Renal cortical epithelial cell (primary cell): ENCODE results near the gene ZNF768. TPM values are rescaled to one million over a fixed set of nuclear protein-coding genes. Genes with fewer than 3 reads are reported as not detected.
A peak's percentile ranks its signal among the peaks of the same experiment; 100 is the strongest.
"Not testable (repeated sequence)": the region's sequence is repeated elsewhere in the genome, so short reads cannot be mapped to it uniquely, and the experiment has no call there.

Source experiments
- DNase-seq: peaks from one replicate; pipeline ENCODE4 v3.0.0-alpha.2; 2011; ENCODE audit warnings: low read depth
- total RNA-seq: library from RNA; depleted of rRNA; stranded (reverse); fragments of >200 nt; gene quantifications from 2 replicates; pipeline ENCODE4 v1.2.3, GENCODE V29; 2014

The ZNF768 gene
- total RNA-seq, 1 donor from 2014 or later, result 24.0 TPM

GRCh38 chr16:30555315-30556124 lies 29.2 kb upstream of the ZNF768 start:
- DNase-seq, result no peak

GRCh38 chr16:30554557-30555314 lies 28.4 kb upstream of the ZNF768 start:
- DNase-seq, result no peak

GRCh38 chr16:30553393-30553899 lies 27.1 kb upstream of the ZNF768 start:
- no peak for DNase-seq

GRCh38 chr16:30552956-30553355 lies 26.6 kb upstream of the ZNF768 start:
- no peak for DNase-seq

- no peak for DNase-seq
Measured at GRCh38 chr16:30551781-30552180, 25.4 kb upstream of the ZNF768 start.

- DNase-seq, result no peak
Measured at GRCh38 chr16:30548416-30549253, 22.3 kb upstream of the ZNF768 start.

- DNase-seq, result no peak
Measured at GRCh38 chr16:30546115-30546514, 19.7 kb upstream of the ZNF768 start.

- no peak for DNase-seq
Measured at GRCh38 chr16:30543067-30543466, 16.7 kb upstream of the ZNF768 start.

- peak; percentile 54 for DNase-seq
Measured at GRCh38 chr16:30541502-30542329, 15.3 kb upstream of the ZNF768 start.

GRCh38 chr16:30540916-30541464 lies 14.6 kb upstream of the ZNF768 start:
- DNase-seq, result not testable (repeated sequence)

- not testable (repeated sequence) for DNase-seq
Measured at GRCh38 chr16:30539986-30540526, 13.7 kb upstream of the ZNF768 start.

GRCh38 chr16:30539000-30539964 lies 12.9 kb upstream of the ZNF768 start:
- DNase-seq, result no peak

- peak; percentile 42 for DNase-seq
Measured at GRCh38 chr16:30536391-30537024, 10.1 kb upstream of the ZNF768 start.

GRCh38 chr16:30535777-30536190 lies 9.4 kb upstream of the ZNF768 start:
- peak; percentile 58 for DNase-seq

- DNase-seq, result no peak
Measured at GRCh38 chr16:30535106-30535776, 8.9 kb upstream of the ZNF768 start.

- DNase-seq, result peak; percentile 62
Measured at GRCh38 chr16:30534368-30535105, 8.2 kb upstream of the ZNF768 start, which contains the start of gene ZNF747. Gene ZNF747, minus strand, starts transcription at chr16:30534858. Its CDS starts 179 bp downstream, at chr16:30534679.

GRCh38 chr16:30533748-30534367 lies 7.5 kb upstream of the ZNF768 start:
- no peak for DNase-seq
